ENCODE measurements around the gene ARHGEF19.
"Not testable (repeated sequence)": the region's sequence is repeated elsewhere in the genome, so short reads cannot be mapped to it uniquely, and the experiment has no call there.

ARHGEF19 gene

GRCh38 chr1:16218674-16219071 is 6.2 kb upstream of the ARHGEF19 start:
- DNase-seq: no peak

GRCh38 chr1:16218014-16218673 is 5.7 kb upstream of the ARHGEF19 start:
- DNase-seq: no peak

GRCh38 chr1:16217061-16217785 is 4.8 kb upstream of the ARHGEF19 start:
- peak; percentile 94 for DNase-seq

- peak; percentile 92 for DNase-seq
Measured at GRCh38 chr1:16215882-16216753, 3.7 kb upstream of the ARHGEF19 start.

DNA sequence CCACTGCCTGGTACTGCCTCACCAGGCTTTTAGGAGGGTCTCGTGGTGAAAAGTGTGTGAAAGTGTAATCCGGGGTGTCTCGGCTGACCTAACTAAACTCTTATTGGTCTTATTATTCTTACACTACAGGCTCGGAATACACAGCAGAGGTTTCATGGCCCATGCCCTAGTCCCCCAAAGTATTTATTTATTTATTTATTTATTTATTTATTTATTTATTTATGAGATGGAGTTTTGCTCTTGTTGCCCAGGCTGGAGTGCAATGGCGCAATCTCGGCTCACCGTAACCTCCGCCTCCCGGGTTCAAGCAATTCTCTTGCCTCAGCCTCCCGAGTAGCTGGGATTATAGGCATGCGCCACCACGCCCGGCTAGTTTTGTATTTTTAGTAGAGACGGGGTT is 2.8 kb upstream of the ARHGEF19 start:
- DNase-seq: not testable (repeated sequence)

DNA sequence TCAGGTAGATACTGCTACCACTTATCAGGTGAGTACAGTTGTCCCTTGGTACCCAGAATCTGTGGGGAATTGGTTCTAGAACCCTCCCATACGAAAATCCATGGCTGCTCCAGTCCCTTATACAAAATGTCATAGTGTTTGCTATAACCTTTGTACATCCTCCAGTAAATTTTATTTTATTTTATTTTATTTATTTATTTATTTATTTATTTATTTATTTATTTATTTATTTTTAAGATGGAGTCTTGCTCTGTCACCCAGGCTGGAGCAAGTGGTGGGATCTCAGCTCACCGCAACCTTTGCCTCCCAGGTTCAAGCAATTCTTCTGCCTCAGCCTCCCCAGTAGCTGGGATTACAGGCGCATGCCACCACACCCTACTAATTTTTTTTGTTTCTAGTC is 1.1 kb upstream of the ARHGEF19 start:
- DNase-seq: not testable (repeated sequence)

GRCh38 chr1:16213013-16213412 is 561 bp upstream of the ARHGEF19 start:
- no peak for DNase-seq

GRCh38 chr1:16211824-16212223 is 628 bp downstream of the ARHGEF19 start:
- DNase-seq: no peak

DNA sequence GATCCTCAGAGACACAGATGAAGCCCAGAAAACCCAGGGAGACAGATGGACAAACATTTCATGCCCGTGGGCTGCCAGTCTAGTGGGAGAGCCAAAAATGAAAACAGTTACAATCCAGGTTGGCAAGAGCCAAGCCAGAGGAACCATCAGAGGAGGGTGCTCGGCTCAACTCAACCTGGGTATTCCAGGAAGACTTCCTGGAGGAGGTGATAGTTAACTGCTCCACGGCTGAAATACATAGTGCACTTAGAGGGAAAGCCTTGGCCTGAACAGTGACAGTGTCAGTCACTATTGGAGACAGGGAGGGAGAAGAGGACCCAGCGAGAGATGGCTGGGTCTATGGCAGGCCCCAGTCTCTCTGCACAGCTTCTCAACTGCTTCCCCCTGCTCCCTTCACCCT is 1.9 kb downstream of the ARHGEF19 start:
- DNase-seq: no peak

DNA sequence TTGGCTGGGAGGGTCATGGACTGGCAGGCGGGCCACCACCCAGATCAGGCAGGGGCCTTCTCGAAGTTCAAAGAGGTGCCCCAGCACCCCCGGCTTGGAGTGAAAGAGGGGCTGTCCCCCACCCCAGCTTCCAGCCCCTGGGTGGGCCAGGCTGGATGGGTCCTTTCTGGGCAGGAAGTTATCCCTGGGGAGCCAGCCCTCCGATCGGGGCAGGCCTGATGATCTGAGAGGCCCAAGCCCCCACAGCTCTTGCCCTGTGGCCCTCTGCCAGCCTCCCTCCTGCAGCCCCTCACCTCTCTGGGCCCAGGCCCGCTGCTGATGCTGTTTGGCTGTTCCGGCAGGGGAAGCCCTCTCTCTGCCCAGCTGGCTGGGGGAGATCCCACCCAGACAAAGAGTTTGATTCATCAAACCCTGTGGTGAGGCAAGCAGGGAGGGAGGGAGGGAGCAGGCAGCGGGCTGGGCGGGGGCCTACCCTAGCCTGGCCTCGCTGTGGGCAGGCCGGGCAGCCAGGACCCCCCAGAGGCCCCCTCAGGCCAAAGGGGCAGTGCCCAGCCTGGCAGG is 2.5 kb downstream of the ARHGEF19 start:
- no peak for DNase-seq

- no peak for DNase-seq
Measured at GRCh38 chr1:16209132-16209846, 3.2 kb downstream of the ARHGEF19 start.

DNA sequence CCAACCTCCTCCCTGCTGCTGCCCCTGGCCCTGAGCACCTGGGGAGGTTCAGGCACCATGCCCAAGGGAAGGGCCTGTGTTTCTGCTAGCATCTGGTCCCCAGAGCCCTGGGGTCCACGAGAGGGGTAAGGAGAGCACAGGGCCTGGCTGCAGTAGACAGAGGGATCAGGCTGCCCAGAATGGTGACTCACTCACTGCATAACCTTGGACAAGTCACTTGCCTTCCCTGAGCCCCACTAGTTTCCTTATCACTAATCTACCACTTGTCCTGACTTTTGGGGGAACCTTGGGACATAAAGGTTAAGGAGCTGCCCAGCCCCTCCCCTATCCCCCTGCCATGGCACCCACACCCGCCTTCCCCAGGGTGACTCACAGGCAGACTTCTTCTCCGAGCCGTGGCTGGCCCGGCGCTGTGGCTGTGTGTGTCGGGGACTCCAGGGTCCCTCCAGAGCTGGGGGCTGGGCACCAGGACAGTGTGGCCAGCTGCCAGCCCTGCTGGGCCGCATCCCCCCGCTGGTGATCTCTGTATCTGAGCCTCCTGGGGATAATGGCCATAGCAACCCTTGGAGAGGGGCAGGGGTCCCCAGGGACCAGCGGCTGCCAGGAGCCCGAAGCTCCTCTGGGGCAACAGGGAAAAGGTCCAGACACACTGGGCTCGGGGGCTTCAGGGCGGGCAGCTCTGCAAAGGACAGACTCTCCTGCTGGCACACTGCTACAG is 4.0 kb downstream of the ARHGEF19 start:
- DNase-seq: peak; percentile 60

- no peak for DNase-seq
Measured at GRCh38 chr1:16207318-16208269, 4.9 kb downstream of the ARHGEF19 start.

DNA sequence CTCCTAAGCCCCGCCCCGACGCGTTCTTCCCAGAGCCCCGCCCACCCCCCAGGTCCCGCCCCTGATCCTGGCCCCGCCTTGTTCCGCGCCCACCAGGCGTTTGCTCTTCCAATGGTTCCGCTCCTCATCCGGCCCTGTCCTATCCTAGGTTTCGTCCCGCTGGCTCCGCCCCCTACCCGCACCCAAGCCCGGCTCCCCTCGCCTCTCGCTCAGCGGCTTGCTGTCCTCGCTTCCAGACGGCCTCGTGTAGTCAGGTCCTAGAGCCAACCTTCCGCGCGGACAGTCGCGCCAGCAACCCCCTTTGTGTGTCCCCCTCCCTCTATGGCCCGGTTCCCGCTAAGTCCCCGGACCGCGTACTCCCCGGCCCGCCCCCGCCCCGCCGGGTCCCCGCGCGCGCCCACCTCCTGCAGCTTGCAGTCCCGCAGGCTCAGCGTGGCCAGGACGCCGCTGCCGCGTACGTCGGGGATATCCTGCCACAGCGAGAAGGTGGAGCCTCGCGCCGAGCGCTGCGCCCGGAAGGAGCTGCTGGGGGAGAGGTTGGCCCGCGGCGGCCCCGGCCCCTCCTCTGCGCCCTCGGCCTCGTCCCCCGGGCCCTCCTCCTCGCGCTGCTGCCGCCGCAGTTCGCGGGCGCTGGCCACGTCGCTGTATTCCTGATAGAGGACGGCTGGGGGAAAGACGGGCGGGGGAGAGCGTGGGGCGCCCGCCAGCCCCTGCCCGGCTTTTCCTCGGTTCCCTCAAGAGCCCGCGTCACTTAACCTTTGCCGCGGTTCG is 5.7 kb downstream of the ARHGEF19 start:
- DNase-seq: peak; percentile 99

DNA sequence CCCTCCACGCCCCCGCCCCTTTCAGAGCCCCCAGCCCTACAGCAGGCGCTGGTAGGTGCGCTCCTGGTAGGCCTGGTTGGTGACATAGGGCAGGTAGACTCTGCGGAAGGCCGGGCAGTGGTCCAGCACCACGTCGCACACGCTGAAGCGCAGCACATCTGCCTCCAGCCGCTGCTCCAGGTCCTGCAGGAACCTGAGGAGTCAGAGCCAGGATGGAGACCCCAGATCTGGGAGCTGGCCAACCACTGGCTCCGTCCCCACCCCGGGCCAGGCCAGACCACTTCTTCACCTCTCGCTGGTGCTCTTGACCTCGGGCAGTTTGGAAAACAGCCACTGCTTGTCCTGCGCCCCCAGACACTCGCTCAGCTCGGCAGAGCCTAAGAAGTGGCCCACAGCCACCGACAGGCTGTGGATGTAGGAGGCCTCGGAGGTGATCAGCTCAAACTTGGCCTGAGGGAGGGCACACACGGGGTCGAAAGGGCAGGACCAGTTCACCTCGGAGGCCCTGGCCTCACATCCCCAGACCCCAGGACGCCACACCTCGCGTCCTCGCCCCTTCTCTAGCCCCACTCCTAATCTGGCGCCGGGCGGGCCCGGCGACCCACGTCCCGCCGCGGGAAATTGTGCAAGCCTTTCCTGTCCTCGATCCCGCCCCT is 6.4 kb downstream of the ARHGEF19 start:
- no peak for DNase-seq

DNA sequence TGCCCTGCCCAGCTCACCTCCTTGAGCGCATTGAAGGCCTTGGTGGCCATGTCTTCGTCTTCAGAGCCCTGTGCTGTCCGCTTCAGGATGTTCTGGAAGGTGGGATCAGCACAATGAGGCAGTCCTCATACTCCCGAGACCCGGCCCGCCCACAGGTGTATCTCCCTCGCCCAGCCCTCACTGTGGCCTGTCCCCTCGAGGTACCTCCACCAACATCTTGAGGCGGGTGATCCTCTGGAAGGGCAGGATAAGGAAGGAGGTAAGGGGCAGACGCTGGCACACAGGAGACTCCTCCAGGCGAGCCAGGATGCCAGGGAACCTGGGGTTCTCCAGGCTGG is 7.1 kb downstream of the ARHGEF19 start:
- no peak for DNase-seq

DNA sequence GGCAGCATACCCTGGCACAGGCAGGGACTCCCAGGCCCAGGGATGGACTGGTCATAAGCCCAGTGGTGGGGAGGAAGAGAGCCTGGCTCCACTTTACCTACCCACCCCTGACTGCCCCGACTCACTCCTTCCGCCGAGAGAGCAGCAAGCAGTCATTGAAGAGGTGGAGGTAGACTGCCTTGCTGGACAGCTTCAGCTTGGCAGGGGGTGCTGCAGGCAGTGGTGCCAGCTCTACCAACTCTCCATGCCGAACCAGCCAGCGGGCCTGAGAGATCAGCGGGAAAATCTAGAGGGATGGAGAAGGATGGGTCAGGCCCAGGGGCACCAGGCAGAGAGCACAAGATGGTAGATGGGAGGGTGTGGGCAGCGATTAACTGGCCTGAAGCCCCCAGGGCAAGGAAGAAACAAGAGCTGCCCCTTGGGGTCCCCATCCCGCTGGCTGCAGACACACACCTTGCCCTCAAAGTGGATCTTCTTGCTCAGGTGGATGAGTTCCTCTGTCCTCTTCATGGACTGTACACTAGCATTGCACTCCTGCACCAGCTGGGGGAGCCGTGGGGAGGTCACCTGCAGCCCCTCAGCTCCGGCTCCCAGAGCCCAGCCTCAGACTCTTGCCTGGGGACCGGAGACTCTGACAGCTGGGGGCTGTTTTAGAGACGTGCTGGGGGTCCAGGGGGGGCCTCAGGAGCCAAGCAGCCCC is 7.7 kb downstream of the ARHGEF19 start:
- DNase-seq: peak; percentile 54

DNA sequence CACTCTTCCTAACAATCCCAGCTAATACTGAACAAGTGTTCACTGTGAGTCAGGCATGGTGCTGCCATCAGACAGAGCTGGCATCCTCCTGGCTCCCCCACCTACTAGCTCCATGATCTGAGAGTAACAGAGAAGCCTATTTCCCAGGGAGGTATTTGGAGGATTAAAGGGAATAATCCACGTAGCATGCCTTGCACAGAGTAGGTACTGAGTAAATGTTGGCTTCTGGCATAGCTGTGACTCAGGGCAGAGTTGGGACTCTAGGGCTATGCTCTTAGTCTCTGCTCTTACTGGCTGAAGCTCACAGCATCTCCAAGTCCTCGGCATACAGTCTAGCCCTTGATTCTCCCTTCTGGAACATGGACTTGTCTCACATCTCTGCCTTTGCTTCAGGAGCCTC is 8.2 kb downstream of the ARHGEF19 start:
- DNase-seq: no peak

- no peak for DNase-seq
Measured at GRCh38 chr1:16203550-16203949, 8.9 kb downstream of the ARHGEF19 start.

Data from NCI-H1092 treated with DMSO at 0.1 percent for 48 hours (cell line).